Ishikawa (cell line): ENCODE data around the gene CBX1.

Source experiments
- CEBPB ChIP-seq: IDR thresholded peaks from 2 replicates; pipeline ENCODE4 v1.6.1; 2012
- CREB1 ChIP-seq: IDR thresholded peaks from 2 replicates; pipeline ENCODE4 v1.6.1; 2012; ENCODE audit warnings: low read depth
- EGR1 ChIP-seq: IDR thresholded peaks from 2 replicates; pipeline ENCODE4 v1.6.1; 2012
- EP300 ChIP-seq: IDR thresholded peaks from 2 replicates; pipeline ENCODE4 v1.6.1; 2012; ENCODE audit warnings: borderline replicate concordance
- FOXM1 ChIP-seq: IDR thresholded peaks from 2 replicates; pipeline ENCODE4 v1.6.1; 2012; ENCODE audit warnings: low read depth, borderline replicate concordance
- MAX ChIP-seq: IDR thresholded peaks from 2 replicates; pipeline ENCODE4 v1.6.1; 2012
- NFIC ChIP-seq: IDR thresholded peaks from 2 replicates; pipeline ENCODE4 v1.6.1; 2012
- RAD21 ChIP-seq: IDR thresholded peaks from 2 replicates; pipeline ENCODE4 v1.6.1; 2012; ENCODE audit warnings: low read depth
- REST ChIP-seq: IDR thresholded peaks from 2 replicates; pipeline ENCODE4 v1.6.1; 2012; ENCODE audit warnings: low read depth, mild to moderate bottlenecking
- TAF1 ChIP-seq: IDR thresholded peaks from 2 replicates; pipeline ENCODE4 v1.6.1; 2012; ENCODE audit warnings: low read depth, mild to moderate bottlenecking
- TCF12 ChIP-seq: IDR thresholded peaks from 2 replicates; pipeline ENCODE4 v1.6.1; 2012; ENCODE audit warnings: low read depth
- TEAD4 ChIP-seq: IDR thresholded peaks from 2 replicates; pipeline ENCODE4 v1.6.1; 2012
- USF1 ChIP-seq: IDR thresholded peaks from 2 replicates; pipeline ENCODE4 v1.6.1; 2012
- YY1 ChIP-seq: IDR thresholded peaks from 2 replicates; pipeline ENCODE4 v1.6.1; 2012; ENCODE audit warnings: low read depth
- ZBTB7A ChIP-seq: IDR thresholded peaks from 2 replicates; pipeline ENCODE4 v1.6.1; 2012; ENCODE audit warnings: low read depth

CBX1 gene

DNA sequence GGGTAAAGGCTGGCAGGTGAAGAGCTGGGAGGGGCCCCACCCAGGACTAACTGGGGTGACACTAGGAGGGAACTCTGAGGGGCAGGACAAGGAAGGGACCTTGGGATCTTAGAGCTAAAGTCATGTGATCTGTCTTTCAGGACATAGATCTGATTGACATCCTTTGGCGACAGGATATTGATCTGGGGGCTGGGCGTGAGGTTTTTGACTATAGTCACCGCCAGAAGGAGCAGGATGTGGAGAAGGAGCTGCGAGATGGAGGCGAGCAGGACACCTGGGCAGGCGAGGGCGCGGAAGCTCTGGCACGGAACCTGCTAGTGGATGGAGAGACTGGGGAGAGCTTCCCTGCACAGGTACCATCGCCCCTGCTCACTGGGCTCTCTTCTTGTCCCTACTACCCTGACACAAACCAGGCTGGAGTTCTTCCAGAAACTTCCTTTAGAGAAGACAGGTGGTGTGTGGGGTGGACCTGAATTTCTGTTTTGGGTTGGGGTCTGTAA lies 45.0 kb downstream of the CBX1 start:
- TF ChIP-seq REST: no peak
- no peak for TF ChIP-seq TEAD4
- TF ChIP-seq EGR1: no peak
- TF ChIP-seq CEBPB: no peak
- no peak for TF ChIP-seq MAX
- TF ChIP-seq RAD21: no peak
- TF ChIP-seq FOXM1: no peak
- no peak for TF ChIP-seq EP300
- TF ChIP-seq USF1: no peak
- TF ChIP-seq ZBTB7A: no peak

- peak; percentile 58; the same call in 1 of the 2 replicates for TF ChIP-seq MAX
- no peak for TF ChIP-seq TCF12
- TF ChIP-seq CEBPB: peak; percentile 65
- TF ChIP-seq YY1: no peak
Observed at GRCh38 chr17:48055531-48056245, 45.6 kb downstream of the CBX1 start.

DNA sequence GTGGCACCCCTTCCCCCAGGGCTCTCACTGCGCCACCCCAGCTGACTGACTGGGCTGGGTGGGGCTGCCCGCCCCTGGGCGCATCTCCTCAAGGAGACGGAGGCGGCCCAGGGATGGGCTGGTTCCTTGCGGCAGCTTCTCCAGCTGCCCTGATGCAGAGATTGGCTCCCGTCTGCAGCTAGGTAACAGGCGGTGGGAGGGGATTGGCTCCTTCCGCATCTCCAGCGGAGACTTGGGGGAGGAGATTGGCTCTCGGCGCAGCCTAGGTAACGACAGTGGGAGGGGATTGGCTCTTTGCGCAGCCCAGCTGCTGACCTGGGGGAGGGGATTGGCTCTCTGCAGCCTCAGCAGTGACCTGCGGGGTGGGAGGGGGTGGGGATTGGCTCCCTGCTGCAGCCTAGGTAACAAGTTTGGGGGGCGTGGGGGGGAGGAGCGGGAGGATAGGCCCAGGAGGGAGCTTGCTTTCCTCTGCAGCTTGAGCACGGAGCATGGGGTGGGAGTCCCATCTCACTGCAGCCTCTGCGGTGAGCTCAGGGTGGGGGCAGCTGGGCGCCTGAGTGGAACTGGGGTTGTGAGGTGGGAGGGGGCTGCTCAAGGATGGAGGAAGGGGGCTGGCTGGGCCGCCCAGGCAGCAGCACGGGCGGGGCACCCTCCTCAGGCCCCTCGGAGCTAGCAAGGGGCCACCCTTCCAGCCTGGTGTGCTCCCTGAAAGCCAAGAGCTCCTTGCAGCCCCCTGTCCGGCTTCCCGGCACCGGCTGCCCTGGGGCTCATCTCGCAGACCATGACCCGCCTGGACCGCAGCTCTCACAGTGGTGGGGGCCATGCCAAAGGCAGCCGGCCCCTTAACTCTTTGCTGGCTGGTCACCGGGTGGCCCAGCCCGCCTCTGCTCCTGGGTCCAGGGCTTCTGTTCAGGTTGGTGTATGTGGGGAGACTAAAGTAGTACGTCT lies 46.8 kb downstream of the CBX1 start:
- no peak for TF ChIP-seq YY1
- peak; percentile 48 for TF ChIP-seq NFIC

DNA sequence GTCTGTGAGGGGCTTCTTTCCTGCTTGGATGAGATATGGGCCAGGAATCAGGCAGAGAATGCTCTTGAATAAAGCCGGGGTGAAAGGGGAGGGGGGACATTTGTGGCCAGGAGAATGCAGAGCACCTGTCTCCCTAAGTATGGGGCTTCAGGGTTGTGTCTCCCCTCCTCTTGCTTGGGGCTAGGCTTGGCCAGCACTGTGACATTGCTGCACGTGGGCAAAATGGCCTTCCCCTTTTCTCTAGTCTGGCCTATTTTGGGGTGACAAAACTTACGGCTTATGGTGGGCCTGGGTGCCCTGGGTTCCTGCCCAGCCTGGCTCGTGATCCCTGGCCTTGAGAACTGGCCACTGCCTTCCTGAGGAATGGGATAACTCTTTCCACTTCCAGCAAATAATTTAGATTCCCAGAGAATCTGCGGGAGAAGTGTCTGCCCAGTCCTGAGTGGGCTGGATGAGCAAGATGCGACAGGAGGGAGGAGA lies 47.5 kb downstream of the CBX1 start:
- TF ChIP-seq CEBPB (no peak), TCF12 (no peak), RAD21 (no peak), TEAD4 (no peak), REST (no peak), ZBTB7A (no peak), USF1 (no peak), MAX (no peak), CREB1 (no peak), EP300 (no peak)

DNA sequence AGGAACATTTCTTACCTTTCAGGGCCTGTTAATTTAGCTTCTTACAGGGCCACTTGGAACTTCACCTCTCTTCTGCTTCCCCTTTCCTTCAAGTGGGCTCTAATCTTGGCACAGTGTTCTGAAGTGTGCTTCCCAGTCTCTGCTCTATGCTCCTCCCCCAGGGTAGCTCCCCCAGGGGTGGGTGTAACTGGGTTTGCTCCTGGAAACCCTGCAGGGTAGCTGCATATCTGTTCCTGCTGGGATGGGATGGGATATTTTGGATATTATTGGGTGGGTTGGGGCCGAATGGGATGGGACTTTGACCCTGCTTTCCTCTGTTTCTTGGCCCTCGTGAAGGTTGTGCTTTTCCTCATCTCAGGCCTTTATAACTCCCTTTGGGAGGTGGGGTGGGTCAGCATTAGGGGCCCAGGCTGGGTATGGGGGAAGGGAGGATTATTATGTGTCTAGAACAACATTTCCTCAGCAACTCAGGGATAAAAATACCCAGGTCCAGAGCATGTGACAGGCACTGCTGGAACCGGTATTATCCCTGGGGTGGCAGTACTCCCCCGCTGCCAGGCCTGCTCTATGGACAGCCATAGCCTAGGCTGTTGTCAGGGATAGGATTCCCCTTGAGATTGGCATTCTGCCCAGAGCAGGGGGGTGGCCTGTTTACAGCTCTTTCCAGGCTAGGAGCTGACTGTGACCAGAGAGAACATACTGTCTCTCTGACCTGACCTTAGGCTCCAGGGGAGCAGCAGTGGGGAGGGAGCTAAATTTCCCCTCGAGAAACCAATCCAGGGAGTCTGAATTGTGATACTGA lies 48.1 kb downstream of the CBX1 start:
- no peak for TF ChIP-seq USF1
- no peak for TF ChIP-seq CEBPB
- TF ChIP-seq RAD21: no peak
- no peak for TF ChIP-seq NFIC
- no peak for TF ChIP-seq TAF1
- TF ChIP-seq MAX: no peak
- no peak for TF ChIP-seq EP300
- no peak for TF ChIP-seq REST
- TF ChIP-seq TCF12: no peak
- no peak for TF ChIP-seq EGR1
- no peak for TF ChIP-seq TEAD4
- TF ChIP-seq FOXM1: no peak
- TF ChIP-seq YY1: no peak
- no peak for TF ChIP-seq CREB1
